HPDE6-E6E7 (cell line): ENCODE data around the gene PDE6G.
"Not testable (repeated sequence)": the region's sequence is repeated elsewhere in the genome, so short reads cannot be mapped to it uniquely, and the experiment has no call there.

Source experiments
- DNase-seq: peaks from one replicate; pipeline ENCODE4 v3.0.0; 2011; ENCODE audit warnings: missing footprints; ENCODE audit errors: extremely low spot score

Gene PDE6G

GRCh38 chr17:81635431-81635830 lies 20.9 kb downstream of the PDE6G start:
- no peak for DNase-seq

- no peak for DNase-seq
Measured at GRCh38 chr17:81631482-81631881, 24.9 kb downstream of the PDE6G start.

GRCh38 chr17:81630274-81630673 lies 26.1 kb downstream of the PDE6G start:
- DNase-seq: no peak

- DNase-seq: no peak
Measured at GRCh38 chr17:81621494-81622130, 34.7 kb downstream of the PDE6G start.

GRCh38 chr17:81618307-81618706 lies 38.0 kb downstream of the PDE6G start:
- not testable (repeated sequence) for DNase-seq

- no peak for DNase-seq
Measured at GRCh38 chr17:81616877-81617276, 39.5 kb downstream of the PDE6G start.

GRCh38 chr17:81615401-81615930 lies 40.9 kb downstream of the PDE6G start:
- no peak for DNase-seq

GRCh38 chr17:81612172-81612970 lies 44.0 kb downstream of the PDE6G start:
- DNase-seq: no peak

GRCh38 chr17:81609541-81610311 lies 46.6 kb downstream of the PDE6G start:
- DNase-seq: no peak

GRCh38 chr17:81608605-81609004 lies 47.7 kb downstream of the PDE6G start:
- DNase-seq: no peak

- DNase-seq: no peak
Measured at GRCh38 chr17:81608082-81608481, 48.3 kb downstream of the PDE6G start.

GRCh38 chr17:81607431-81607830 lies 48.9 kb downstream of the PDE6G start:
- no peak for DNase-seq

- no peak for DNase-seq
Measured at GRCh38 chr17:81603846-81604610, 52.3 kb downstream of the PDE6G start.

- DNase-seq: peak; percentile 70
Measured at GRCh38 chr17:81601525-81602120, 54.7 kb downstream of the PDE6G start.
